GM12878 (cell line): Measurements from ENCODE around the gene CFAP107.
"Not testable (repeated sequence)": the region's sequence is repeated elsewhere in the genome, so short reads cannot be mapped to it uniquely, and the experiment has no call there.

Experiments
- ASH2L ChIP-seq: fragments of 300-600, 200-600 bp; sonication (generic); IDR thresholded peaks from 2 replicates; pipeline ENCODE4 v1.6.1; 2017; ENCODE audit warnings: low read depth, mild to moderate bottlenecking, borderline replicate concordance
- CEBPB ChIP-seq, 2 experiments: fragments of 150-350 bp in 1 of 2; IDR thresholded peaks; 2 replicates each; pipeline ENCODE4 v1.6.1; 2012 to 2014; ENCODE audit warnings: low read depth in 2 of 2, low read length in 2 of 2, borderline replicate concordance in 1 of 2, inconsistent platforms in 1 of 2
- EZH2 ChIP-seq: IDR thresholded peaks from 2 replicates; pipeline ENCODE4 v1.6.1; 2012; ENCODE audit warnings: low read depth, mild to moderate bottlenecking, control low read depth, inconsistent platforms, low read length, borderline replicate concordance; ENCODE audit not compliant: control insufficient read depth
- HDAC2 ChIP-seq: fragments of 200-600 bp; sonication (generic); IDR thresholded peaks from 2 replicates; pipeline ENCODE4 v1.6.1; 2017
- IRF4 ChIP-seq: IDR thresholded peaks from 2 replicates; pipeline ENCODE4 v1.6.1; 2011; ENCODE audit warnings: low read depth, low read length
- POLR2A ChIP-seq: IDR thresholded peaks from 2 replicates; pipeline ENCODE4 v1.6.1; 2011; ENCODE audit warnings: low read depth, mild to moderate bottlenecking, low read length
- POLR2AphosphoS2 ChIP-seq: IDR thresholded peaks from 2 replicates; pipeline ENCODE4 v1.6.1; 2011; ENCODE audit warnings: low read depth, mild to moderate bottlenecking, low read length, improper control_type of control experiment, moderate library complexity
- SRF ChIP-seq, 2 experiments: IDR thresholded peaks; 2 replicates each; pipeline ENCODE4 v1.6.1; 2011; ENCODE audit warnings: low read depth in 2 of 2, low read length in 2 of 2, mild to moderate bottlenecking in 1 of 2, moderate library complexity in 1 of 2
- ZNF274 ChIP-seq: IDR thresholded peaks from one replicate; pipeline ENCODE4 v1.8.0; 2011; ENCODE audit not compliant: insufficient read length, insufficient read depth
- TF ChIP-seq, protein P1 (sequence below), 3 experiments: IDR thresholded peaks in 2 of 3; conservative IDR thresholded peaks in 1 of 3; 2 replicates each; pipeline ENCODE4 v1.5.1; 2011; ENCODE audit warnings: low read depth in 3 of 3, low read length in 3 of 3, mild to moderate bottlenecking in 3 of 3, control low read depth in 2 of 3, moderate library complexity in 2 of 3, inconsistent platforms in 1 of 3, mixed read lengths in 1 of 3; ENCODE audit not compliant: control insufficient read depth in 2 of 3, insufficient read depth in 1 of 3; ENCODE audit errors: extremely low read depth in 1 of 3
- TF ChIP-seq, protein P2 (sequence below): IDR thresholded peaks from 2 replicates; pipeline ENCODE4 v1.6.1; 2011; ENCODE audit warnings: low read depth, low read length, improper control_type of control experiment, borderline replicate concordance
- TF ChIP-seq, protein P3 (sequence below): IDR thresholded peaks from 2 replicates; pipeline ENCODE4 v1.6.1; 2011; ENCODE audit warnings: borderline replicate concordance, low read depth, mild to moderate bottlenecking, moderate library complexity, low read length; ENCODE audit not compliant: insufficient read depth, poor library complexity, severe bottlenecking
- TF ChIP-seq, protein P4 (sequence below): fragments of 450-650 bp; IDR thresholded peaks from 2 replicates; pipeline ENCODE4 v1.6.1; 2014; ENCODE audit warnings: mild to moderate bottlenecking
- TF ChIP-seq, protein P5 (sequence below): fragments of 450-650 bp; IDR thresholded peaks from 2 replicates; pipeline ENCODE4 v1.6.1; 2018; ENCODE audit warnings: mild to moderate bottlenecking, low read depth, moderate library complexity; ENCODE audit not compliant: partially characterized antibody

DNA sequence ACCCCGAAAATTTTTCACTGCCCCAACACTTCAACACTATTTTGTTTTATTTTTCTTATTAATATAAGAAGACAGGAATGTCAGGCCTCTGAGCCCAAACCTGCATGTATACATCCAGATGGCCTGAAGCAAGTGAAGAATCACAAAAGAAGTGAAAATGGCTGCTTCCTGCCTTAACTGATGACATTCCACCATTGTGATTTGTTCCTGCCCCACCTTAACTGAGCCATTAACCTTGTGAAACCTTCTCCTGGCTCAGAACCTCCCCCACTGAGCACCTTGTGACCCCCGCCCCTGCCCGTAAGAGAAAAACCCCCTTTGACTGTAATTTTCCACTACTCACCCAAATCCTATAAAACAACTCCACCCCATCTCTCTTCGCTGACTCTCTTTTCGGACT, 32.3 kb upstream of the CFAP107 start:
- not testable (repeated sequence) for TF ChIP-seq IRF4; POLR2A; ZNF274; HDAC2; CEBPB (IDR thresholded peaks at IDR 0.05; ENCODE audit: borderline replicate concordance in 1 of 2, low read depth in 2 of 2, low read length in 2 of 2); EZH2; ASH2L; POLR2AphosphoS2; SRF (IDR thresholded peaks at IDR 0.05; ENCODE audit: low read depth in 2 of 2, low read length in 2 of 2)
- TF ChIP-seq, protein P1, sequence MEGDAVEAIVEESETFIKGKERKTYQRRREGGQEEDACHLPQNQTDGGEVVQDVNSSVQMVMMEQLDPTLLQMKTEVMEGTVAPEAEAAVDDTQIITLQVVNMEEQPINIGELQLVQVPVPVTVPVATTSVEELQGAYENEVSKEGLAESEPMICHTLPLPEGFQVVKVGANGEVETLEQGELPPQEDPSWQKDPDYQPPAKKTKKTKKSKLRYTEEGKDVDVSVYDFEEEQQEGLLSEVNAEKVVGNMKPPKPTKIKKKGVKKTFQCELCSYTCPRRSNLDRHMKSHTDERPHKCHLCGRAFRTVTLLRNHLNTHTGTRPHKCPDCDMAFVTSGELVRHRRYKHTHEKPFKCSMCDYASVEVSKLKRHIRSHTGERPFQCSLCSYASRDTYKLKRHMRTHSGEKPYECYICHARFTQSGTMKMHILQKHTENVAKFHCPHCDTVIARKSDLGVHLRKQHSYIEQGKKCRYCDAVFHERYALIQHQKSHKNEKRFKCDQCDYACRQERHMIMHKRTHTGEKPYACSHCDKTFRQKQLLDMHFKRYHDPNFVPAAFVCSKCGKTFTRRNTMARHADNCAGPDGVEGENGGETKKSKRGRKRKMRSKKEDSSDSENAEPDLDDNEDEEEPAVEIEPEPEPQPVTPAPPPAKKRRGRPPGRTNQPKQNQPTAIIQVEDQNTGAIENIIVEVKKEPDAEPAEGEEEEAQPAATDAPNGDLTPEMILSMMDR (IDR thresholded peaks at IDR 0.05 in 2 of 3, conservative IDR thresholded peaks at IDR 0.05 in 1 of 3; ENCODE audit: control insufficient read depth in 2 of 3, extremely low read depth in 1 of 3, insufficient read depth in 1 of 3, low read depth in 3 of 3, low read length in 3 of 3): not testable (repeated sequence)
- TF ChIP-seq, protein P2, sequence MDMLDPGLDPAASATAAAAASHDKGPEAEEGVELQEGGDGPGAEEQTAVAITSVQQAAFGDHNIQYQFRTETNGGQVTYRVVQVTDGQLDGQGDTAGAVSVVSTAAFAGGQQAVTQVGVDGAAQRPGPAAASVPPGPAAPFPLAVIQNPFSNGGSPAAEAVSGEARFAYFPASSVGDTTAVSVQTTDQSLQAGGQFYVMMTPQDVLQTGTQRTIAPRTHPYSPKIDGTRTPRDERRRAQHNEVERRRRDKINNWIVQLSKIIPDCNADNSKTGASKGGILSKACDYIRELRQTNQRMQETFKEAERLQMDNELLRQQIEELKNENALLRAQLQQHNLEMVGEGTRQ: not testable (repeated sequence)
- TF ChIP-seq, protein P3, sequence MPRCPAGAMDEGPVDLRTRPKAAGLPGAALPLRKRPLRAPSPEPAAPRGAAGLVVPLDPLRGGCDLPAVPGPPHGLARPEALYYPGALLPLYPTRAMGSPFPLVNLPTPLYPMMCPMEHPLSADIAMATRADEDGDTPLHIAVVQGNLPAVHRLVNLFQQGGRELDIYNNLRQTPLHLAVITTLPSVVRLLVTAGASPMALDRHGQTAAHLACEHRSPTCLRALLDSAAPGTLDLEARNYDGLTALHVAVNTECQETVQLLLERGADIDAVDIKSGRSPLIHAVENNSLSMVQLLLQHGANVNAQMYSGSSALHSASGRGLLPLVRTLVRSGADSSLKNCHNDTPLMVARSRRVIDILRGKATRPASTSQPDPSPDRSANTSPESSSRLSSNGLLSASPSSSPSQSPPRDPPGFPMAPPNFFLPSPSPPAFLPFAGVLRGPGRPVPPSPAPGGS: not testable (repeated sequence)
- TF ChIP-seq, protein P4, sequence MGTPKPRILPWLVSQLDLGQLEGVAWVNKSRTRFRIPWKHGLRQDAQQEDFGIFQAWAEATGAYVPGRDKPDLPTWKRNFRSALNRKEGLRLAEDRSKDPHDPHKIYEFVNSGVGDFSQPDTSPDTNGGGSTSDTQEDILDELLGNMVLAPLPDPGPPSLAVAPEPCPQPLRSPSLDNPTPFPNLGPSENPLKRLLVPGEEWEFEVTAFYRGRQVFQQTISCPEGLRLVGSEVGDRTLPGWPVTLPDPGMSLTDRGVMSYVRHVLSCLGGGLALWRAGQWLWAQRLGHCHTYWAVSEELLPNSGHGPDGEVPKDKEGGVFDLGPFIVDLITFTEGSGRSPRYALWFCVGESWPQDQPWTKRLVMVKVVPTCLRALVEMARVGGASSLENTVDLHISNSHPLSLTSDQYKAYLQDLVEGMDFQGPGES: not testable (repeated sequence)
- TF ChIP-seq, protein P5, sequence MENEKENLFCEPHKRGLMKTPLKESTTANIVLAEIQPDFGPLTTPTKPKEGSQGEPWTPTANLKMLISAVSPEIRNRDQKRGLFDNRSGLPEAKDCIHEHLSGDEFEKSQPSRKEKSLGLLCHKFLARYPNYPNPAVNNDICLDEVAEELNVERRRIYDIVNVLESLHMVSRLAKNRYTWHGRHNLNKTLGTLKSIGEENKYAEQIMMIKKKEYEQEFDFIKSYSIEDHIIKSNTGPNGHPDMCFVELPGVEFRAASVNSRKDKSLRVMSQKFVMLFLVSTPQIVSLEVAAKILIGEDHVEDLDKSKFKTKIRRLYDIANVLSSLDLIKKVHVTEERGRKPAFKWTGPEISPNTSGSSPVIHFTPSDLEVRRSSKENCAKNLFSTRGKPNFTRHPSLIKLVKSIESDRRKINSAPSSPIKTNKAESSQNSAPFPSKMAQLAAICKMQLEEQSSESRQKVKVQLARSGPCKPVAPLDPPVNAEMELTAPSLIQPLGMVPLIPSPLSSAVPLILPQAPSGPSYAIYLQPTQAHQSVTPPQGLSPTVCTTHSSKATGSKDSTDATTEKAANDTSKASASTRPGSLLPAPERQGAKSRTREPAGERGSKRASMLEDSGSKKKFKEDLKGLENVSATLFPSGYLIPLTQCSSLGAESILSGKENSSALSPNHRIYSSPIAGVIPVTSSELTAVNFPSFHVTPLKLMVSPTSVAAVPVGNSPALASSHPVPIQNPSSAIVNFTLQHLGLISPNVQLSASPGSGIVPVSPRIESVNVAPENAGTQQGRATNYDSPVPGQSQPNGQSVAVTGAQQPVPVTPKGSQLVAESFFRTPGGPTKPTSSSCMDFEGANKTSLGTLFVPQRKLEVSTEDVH: not testable (repeated sequence)
